ENCODE results near the gene EPB41L2. TPM values are rescaled to one million over a fixed set of nuclear protein-coding genes. Genes with fewer than 3 reads are reported as not detected.

Gene EPB41L2
- total RNA-seq (2022; extraction: Qiagen RNA extraction; ENCODE audit: low read depth), result 33.8 to 52.3 TPM (median 38.8 TPM) in 5 replicates

DNA sequence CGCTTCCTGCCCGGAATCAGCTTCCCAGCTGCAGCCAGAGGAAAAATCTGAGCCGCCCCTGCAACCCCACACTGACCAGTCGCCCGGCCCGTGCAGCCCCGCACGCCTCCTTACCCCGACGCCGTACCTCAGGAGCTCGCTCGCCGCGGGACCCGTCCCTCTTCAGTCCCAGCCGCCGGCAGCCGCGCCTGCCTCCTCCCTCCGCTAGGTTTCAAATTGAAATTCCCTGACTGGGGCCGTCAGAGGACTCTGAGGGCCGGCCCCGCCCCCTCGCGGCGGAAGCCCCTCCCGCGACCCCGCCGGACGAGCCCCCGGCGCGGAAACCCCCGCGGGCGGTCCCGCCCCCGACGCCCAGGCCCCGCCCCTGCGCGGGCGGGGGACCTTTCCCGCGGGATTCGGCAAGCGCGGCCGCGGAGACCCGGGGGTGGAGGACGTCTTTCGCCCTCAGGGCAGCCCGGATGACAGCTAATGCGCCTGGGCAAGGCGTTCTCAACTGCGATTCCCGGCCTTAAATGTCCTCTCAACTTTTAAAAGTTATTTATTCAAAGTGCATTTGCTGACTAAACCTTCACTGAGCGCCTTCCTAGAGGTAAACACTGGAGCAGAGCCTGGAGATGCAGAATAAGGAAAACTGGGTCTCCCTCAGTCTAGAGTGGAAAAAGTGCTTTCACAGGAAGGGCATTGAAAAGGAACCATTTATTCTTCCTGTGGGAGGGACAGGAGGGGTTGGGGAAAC is at the start of gene EPB41L2:
EPB41L2 (minus strand) TSS at position 218 of the 736 bp plus-strand sequence. CDS start 106,760 bp downstream, outside the sequence.

DNA sequence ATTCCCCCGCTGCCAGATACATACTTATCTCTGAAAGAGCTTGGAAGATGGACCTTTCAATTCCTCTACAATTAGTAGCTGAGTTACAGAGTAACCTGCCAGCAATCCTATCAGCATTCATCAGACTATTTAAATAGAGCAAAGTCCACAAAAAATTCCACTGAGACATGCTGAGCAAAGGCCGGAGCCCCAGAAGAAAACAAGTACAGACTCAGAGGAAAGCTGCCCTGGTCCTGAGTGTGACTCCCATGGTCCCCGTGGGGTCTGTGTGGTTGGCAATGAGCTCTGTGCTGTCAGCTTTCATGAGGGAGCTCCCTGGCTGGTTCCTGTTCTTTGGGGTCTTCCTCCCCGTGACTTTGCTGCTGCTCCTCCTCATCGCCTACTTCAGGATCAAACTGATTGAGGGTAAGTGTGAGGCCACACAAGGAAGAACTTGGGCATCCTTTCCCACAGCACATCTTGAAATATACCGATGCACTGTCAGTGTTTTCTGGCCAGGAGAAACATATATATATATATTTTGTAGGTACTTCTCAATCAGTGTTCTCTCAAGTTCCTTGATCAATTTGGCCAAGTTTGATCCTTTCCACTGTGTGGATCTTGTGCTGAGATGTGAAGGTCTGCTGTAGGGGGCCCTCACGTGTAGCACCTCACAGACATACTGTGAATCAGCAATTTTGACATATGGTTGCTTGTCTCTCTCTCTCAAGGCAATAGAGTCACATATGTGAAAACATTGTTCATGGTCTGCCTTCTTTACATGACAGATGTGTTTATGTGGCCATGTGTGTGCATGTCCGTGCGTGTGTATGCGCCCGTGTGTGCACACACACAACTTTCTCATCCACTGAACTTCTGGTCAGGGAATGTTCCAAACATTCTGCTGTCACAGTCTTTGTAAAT is 235.5 kb downstream of the EPB41L2 start, which contains the start of gene SMLR1:
SMLR1 (plus strand) TSS at position 160 of the 903 bp plus-strand sequence; CDS start at position 168, 8 bp downstream.

Other genes with a start within 250 kb of the EPB41L2 start
- gene SMLR1, start 235.8 kb downstream of the EPB41L2 start, total RNA-seq (2022; extraction: Qiagen RNA extraction; ENCODE audit: low read depth), result not detected in 5 replicates
- 2.1 to 3.5 TPM (median 2.6 TPM) in 5 replicates for gene AKAP7, start 72.2 kb upstream of the EPB41L2 start, total RNA-seq (2022; extraction: Qiagen RNA extraction; ENCODE audit: low read depth)

Data from A549 treated with CpdA at 1 μM for 4 hours (cell line).